Measurements from ENCODE around the gene HELZ.

Gene HELZ

GRCh38 chr17:67054608-67055007 lies 190.4 kb downstream of the HELZ start:
- Mint-ChIP-seq H3K9me3 (peaks cover 1% of the 10 kb centered on the region), H3K27ac (no peak overlapping the region), H3K4me3 (no peak overlapping the region), H3K27me3 (ENCODE audit: low read depth, poor library complexity) (no peaks in the 10 kb centered on the region), H3K4me1 (peaks cover 6% of the 10 kb centered on the region), H3K36me3 (ENCODE audit: low read depth) (no peaks in the 10 kb centered on the region)
- no peak for DNase-seq
- TF ChIP-seq CTCF (IDR thresholded peaks at IDR 0.05), result no peak

- no peak for DNase-seq
- Mint-ChIP-seq H3K4me1 (peaks cover 6% of the 10 kb centered on the region), H3K9me3 (peaks cover 7% of the 10 kb centered on the region), H3K36me3 (ENCODE audit: low read depth) (no peaks in the 10 kb centered on the region), H3K27ac (no peak overlapping the region), H3K27me3 (ENCODE audit: low read depth, poor library complexity) (no peaks in the 10 kb centered on the region), H3K4me3 (no peak overlapping the region)
- TF ChIP-seq CTCF (IDR thresholded peaks at IDR 0.05), result no peak
These were observed 190.9 kb downstream of the HELZ start for GRCh38 chr17:67054011-67054591.

DNA sequence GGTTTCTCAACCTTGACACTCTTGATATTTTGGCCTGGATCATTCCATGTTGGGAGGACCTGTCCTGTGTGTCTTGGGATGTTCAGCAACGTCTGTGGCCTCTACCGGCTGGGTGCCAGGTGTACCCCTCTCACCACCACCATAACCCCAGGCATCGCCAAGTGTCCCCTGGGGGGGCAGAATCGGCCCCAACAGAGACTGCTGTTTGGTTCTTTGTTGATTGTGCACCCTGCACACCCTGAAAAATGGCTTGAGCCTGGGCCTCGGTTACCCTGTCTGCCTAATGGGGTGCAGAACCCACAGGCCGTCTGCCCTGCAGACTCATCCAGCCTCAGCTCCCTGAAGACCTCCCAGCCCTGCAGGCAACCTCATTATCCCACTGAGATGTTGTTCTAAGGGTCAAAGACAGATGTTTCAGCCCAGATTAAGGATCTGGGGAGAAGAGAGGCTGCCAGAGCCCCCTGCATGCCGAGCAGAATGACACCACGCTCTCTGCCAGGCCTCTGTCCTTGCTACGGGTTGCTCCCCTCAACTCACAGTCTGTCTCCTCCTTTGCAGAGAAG lies 191.5 kb downstream of the HELZ start:
- Mint-ChIP-seq H3K4me1 (peaks cover 6% of the 10 kb centered on the region), H3K9me3 (peaks cover 12% of the 10 kb centered on the region), H3K27me3 (ENCODE audit: low read depth, poor library complexity) (no peaks in the 10 kb centered on the region), H3K36me3 (ENCODE audit: low read depth) (peaks cover 5% of the 10 kb centered on the region), H3K4me3 (no peak overlapping the region), H3K27ac (no peak overlapping the region)
- no peak for TF ChIP-seq CTCF (IDR thresholded peaks at IDR 0.05)
- DNase-seq, result no peak

DNA sequence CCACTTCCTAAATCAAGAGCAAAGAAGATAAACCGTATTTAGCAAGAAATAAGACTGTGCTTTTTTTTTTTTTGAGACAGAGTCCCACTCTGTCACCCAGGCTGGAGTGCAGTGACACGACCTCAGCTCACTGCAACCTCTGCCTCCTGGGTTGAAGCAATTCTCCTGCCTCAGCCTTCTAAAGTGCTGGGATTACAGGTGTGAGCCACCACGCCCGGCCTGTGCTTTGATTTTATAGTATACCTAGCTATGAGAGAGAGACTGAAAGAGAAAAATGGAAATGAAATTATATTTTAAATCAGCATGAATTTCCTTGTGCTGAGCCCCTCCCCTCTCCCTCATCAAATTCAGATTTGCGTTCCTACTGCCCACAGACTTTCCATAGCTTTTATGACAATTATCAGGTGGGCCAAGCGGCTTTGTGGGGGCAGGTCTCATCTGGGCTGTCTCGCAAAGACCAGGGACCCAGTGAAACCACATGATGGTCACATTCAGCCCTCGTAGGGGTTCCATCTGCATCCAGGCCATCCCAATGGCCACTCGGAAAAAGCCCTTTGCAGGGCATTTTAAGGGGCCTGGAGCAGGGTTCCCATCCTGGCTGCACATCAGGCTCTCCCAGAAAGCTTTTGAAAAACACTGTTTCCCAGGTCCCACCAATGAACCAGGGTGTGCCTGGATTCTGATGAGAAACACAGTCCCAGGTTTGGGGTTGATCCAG lies 192.1 kb downstream of the HELZ start:
- Mint-ChIP-seq H3K27me3 (ENCODE audit: low read depth, poor library complexity) (no peaks in the 10 kb centered on the region), H3K27ac (no peak overlapping the region), H3K4me1 (peaks cover 6% of the 10 kb centered on the region), H3K4me3 (no peak overlapping the region), H3K36me3 (ENCODE audit: low read depth) (peaks cover 6% of the 10 kb centered on the region), H3K9me3 (peaks cover 19% of the 10 kb centered on the region)
- TF ChIP-seq CTCF (IDR thresholded peaks at IDR 0.05), result no peak
- no peak for DNase-seq

GRCh38 chr17:67051837-67052236 lies 193.2 kb downstream of the HELZ start:
- no peak overlapping the region for H3K4me3 Mint-ChIP-seq
- H3K9me3 Mint-ChIP-seq, result peaks cover 28% of the 10 kb centered on the region
- no peak for DNase-seq
- H3K36me3 Mint-ChIP-seq (ENCODE audit: low read depth), result peaks cover 6% of the 10 kb centered on the region
- H3K27me3 Mint-ChIP-seq (ENCODE audit: low read depth, poor library complexity), result peaks cover 2% of the 10 kb centered on the region
- peaks cover 6% of the 10 kb centered on the region for H3K4me1 Mint-ChIP-seq
- TF ChIP-seq CTCF (IDR thresholded peaks at IDR 0.05), result no peak
- H3K27ac Mint-ChIP-seq, result no peak overlapping the region
